Ascending aorta (tissue), 2 donors: ENCODE data around the gene INO80. TPM values are rescaled to one million over a fixed set of nuclear protein-coding genes. Genes with fewer than 3 reads are reported as not detected.

ENCODE experiments used
- DNase-seq, 2 donors: peaks; one replicate each; pipeline ENCODE4 v3.0.0-alpha.2; 2019; ENCODE audit warnings: low spot score in 2 of 2
- H3K27ac ChIP-seq, 2 donors: fragments of 200-600 bp; sonication (generic); one replicate each; pipeline ENCODE4 v1.5.1; 2016 to 2017; ENCODE audit warnings: mild to moderate bottlenecking in 1 of 2
- H3K27me3 ChIP-seq: fragments of 200-600 bp; sonication (generic); one replicate; pipeline ENCODE4 v1.5.1; 2017
- H3K36me3 ChIP-seq, 2 donors: fragments of 200-600 bp; sonication (generic); one replicate each; pipeline ENCODE4 v1.5.1; 2016
- H3K4me1 ChIP-seq, 2 donors: fragments of 200-600 bp; sonication (generic); one replicate each; pipeline ENCODE4 v1.5.1; 2016 to 2017; ENCODE audit warnings: mild to moderate bottlenecking in 1 of 2
- H3K4me3 ChIP-seq, 2 donors: fragments of 200-600 bp; sonication (generic); one replicate each; pipeline ENCODE4 v1.5.1; 2016 to 2017; ENCODE audit warnings: mild to moderate bottlenecking in 1 of 2
- H3K9me3 ChIP-seq, 2 donors: fragments of 200-600 bp; sonication (generic); one replicate each; pipeline ENCODE4 v1.5.1; 2016
- CTCF ChIP-seq, 3 experiments: fragments of 200-600 bp in 2 of 3; fragments of 450-650 bp in 1 of 3; sonication (generic) in 2 of 3; IDR thresholded peaks; one replicate each; pipeline ENCODE4 v1.5.1; 2016 to 2019; ENCODE audit warnings: antibody characterized with exemption in 3 of 3, mild to moderate bottlenecking in 1 of 3, moderate library complexity in 1 of 3
- intact Hi-C: fragments of 100-400 bp; cut with DNase I; formaldehyde crosslinking; loops from one replicate; pipeline ENCODE4 v1.15.1; 2023
- total RNA-seq: library from RNA; depleted of rRNA; stranded (reverse); fragments of >200 nt; gene quantifications from one replicate; pipeline ENCODE4 v1.1.0, GENCODE V29; 2016

The INO80 gene
- total RNA-seq, 1 donor from 2014 or later, result 57.8 TPM

DNA sequence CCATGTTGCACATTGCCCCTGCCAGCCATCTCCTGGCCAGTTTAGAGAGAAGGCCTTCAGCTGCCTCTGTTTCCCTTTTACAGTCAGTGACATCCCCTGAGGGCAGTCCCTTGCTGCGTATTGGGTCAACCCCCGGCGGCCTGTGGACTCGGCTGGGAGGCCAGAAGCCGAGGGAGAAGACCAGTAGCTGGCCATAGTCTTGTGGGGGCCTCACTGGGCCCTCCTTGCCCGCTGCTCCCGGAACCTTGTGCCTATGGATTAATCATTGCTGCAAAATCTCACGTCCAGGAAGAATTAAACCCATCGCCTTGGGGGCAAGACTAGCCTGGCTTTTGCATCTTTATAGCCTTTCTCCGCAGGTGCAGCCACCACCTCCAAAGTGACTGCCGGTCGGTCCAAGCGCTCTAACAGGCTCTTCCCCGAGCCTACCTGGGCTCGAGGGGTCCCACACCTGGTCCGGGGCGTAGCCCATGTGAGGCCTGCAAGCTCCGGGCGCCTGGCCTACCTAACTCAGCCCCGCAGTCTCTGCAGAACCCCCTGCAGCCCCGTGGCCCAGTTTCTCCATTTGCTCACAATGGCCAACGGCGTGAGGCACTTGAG lies 163.7 kb downstream of the INO80 start:
- intact Hi-C loops, result loop anchor here (2.0 kb wide), 1 partner anchor 46 kb away; no protein-coding TSS in a partner anchor

DNA sequence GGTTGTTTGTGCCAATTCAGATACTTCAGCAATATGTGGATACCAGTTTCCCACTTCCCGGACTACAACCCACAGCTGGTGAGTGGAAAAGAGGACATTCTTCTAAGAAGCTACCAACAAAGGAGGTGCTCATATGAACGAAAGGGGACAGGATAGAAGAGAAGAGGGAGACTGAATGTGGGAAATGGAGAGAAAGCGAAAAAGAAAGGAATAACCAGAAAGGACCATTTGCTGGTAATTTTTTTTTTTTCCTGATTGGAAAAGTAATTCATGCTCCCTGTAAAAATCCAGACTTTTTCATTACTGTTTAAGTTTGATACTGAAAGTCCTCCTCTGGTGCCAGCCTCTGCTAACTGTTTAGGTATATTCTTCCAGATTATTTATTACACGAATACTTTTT lies 164.3 kb downstream of the INO80 start:
- Histone ChIP-seq H3K27ac (no peak overlapping the region), H3K36me3 (no peaks in the 10 kb centered on the region), H3K27me3 (no peaks in the 10 kb centered on the region), H3K4me3 (no peak overlapping the region), H3K4me1 (peaks cover 7 to 23% of the 10 kb centered on the region in 2 donors), H3K9me3 (no peaks in the 10 kb centered on the region)
- no peak for TF ChIP-seq CTCF (IDR thresholded peaks at IDR 0.05)
- DNase-seq, result no peak
- intact Hi-C loops, result loop anchor here (2.0 kb wide), 1 partner anchor 45 kb away; no protein-coding TSS in a partner anchor

More for the DNA sequence above, 163.7 kb downstream of the INO80 start:
- no peaks in the 10 kb centered on the region for H3K36me3 ChIP-seq
- H3K4me3 ChIP-seq, result peak overlapping the region; percentile 64 to 96
- H3K27ac ChIP-seq, result peak overlapping the region; percentile 80 to 82
- H3K9me3 ChIP-seq, result no peaks in the 10 kb centered on the region
- TF ChIP-seq CTCF (IDR thresholded peaks at IDR 0.05), result no peak
- no peaks in the 10 kb centered on the region for H3K27me3 ChIP-seq
- H3K4me1 ChIP-seq, result peaks cover 7 to 29% of the 10 kb centered on the region in 2 donors
- no peak for DNase-seq

DNA sequence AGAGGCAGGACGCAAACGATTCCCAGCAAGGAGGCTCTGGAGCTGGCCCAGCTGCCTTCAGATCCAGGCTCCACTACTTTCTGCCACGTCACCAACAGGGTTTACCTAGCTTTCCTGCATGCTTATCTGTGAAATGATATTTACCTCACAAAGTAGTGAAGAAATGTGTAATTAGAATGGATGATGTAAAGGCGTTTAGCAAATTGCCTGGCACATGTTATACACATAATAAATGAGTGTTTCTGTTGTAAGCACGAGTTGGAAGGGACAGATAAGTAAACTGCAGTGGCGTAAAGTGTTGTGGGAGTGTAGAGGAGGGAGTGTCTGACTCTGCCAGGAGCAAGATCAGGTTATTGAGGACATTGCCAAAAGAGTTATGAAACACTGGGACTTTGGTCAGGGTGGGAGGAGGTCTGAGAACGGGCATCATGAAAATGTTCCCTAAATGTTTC lies 166.3 kb downstream of the INO80 start:
- no peaks in the 10 kb centered on the region for H3K27me3 ChIP-seq
- peaks cover 4 to 10% of the 10 kb centered on the region in 2 donors for H3K4me1 ChIP-seq
- H3K36me3 ChIP-seq, result no peaks in the 10 kb centered on the region
- no peaks in the 10 kb centered on the region for H3K9me3 ChIP-seq
- no peak overlapping the region for H3K4me3 ChIP-seq
- intact Hi-C loops, result no loop called here
- TF ChIP-seq CTCF (IDR thresholded peaks at IDR 0.05), result no peak
- H3K27ac ChIP-seq, result no peak overlapping the region
- DNase-seq, result no peak

- no peak overlapping the region for H3K4me3 ChIP-seq
- peaks cover 4 to 5% of the 10 kb centered on the region in 2 donors for H3K4me1 ChIP-seq
- intact Hi-C loops, result no loop called here
- H3K36me3 ChIP-seq, result no peaks in the 10 kb centered on the region
- no peak for TF ChIP-seq CTCF (IDR thresholded peaks at IDR 0.05)
- H3K27me3 ChIP-seq, result no peaks in the 10 kb centered on the region
- H3K27ac ChIP-seq, result no peak overlapping the region
- H3K9me3 ChIP-seq, result no peaks in the 10 kb centered on the region
- DNase-seq, result no peak
These were observed 167.2 kb downstream of the INO80 start for GRCh38 chr15:40948706-40949473.

GRCh38 chr15:40944510-40945296 lies 171.4 kb downstream of the INO80 start:
- peaks cover 0 to 17% of the 10 kb centered on the region in 2 donors for H3K4me1 ChIP-seq
- intact Hi-C loops, result loop anchor here (5.0 kb wide), 2 partner anchors 173 to 288 kb away; partner anchors contain the start of genes CHP1, EXD1 and INO80

More at GRCh38 chr15:40944510-40945296, 171.4 kb downstream of the INO80 start:
- DNase-seq, result no peak
- no peaks in the 10 kb centered on the region for H3K27me3 ChIP-seq
- H3K9me3 ChIP-seq, result no peaks in the 10 kb centered on the region
- H3K36me3 ChIP-seq, result no peaks in the 10 kb centered on the region
- no peak overlapping the region for H3K27ac ChIP-seq
- TF ChIP-seq CTCF (IDR thresholded peaks at IDR 0.05), result no peak
- no peak overlapping the region for H3K4me3 ChIP-seq
